HepG2 (cell line): Measurements from ENCODE around the gene PLXNA4. TPM values are rescaled to one million over a fixed set of nuclear protein-coding genes. Genes with fewer than 3 reads are reported as not detected.

Experiments used
- ATAC-seq: fragments of 200-7000 bp; cut with Tn5 transposase; 3 replicates; pipeline ENCODE4 v1.9.1; 2020; ENCODE audit warnings: mild to moderate bottlenecking, moderate library complexity
- BruUV-seq: library from RNA; stranded (reverse); fragments of 400-500 nt; replicated peaks from 2 replicates; lab custom pipeline; 2021; lab: Mats Ljungman, UMichigan
- CTCF ChIA-PET: fragments of 300-600 bp; formaldehyde crosslinking; extraction: SDS; loops from one replicate; lab custom pipeline; 2021; ENCODE audit warnings: low total read pairs, inconsistent platforms, low intra/inter-chr PET ratio; lab: Yijun Ruan, JAX
- POLR2A ChIA-PET: fragments of 350-600 bp; sonication (Branson Sonifier 250); formaldehyde crosslinking; loops from one replicate; lab custom pipeline; 2020; ENCODE audit warnings: antibody characterized with exemption, inconsistent platforms; lab: Yijun Ruan, JAX
- DNase-seq: peaks from one replicate; pipeline ENCODE4 v3.0.0-alpha.2; 2015; ENCODE audit warnings: low spot score
- FAIRE-seq: peaks from 3 replicates; lab custom pipeline; 2011; peaks lifted over from hg19 to GRCh38; lab: Jason Lieb, UNC
- H2AFZ ChIP-seq: one replicate; pipeline ENCODE4 v1.6.1; 2011; ENCODE audit warnings: low read length, inconsistent platforms
- H3K27ac ChIP-seq: fragments of 300-600 bp; 3 replicates; pipeline ENCODE4 v1.8.0; 2011; ENCODE audit warnings: mixed run types, mild to moderate bottlenecking, mixed read lengths, low read length, inconsistent platforms; ENCODE audit not compliant: insufficient read depth; ENCODE audit errors: extremely low read length
- H3K27me3 ChIP-seq, 2 experiments: fragments of 200-600 bp in 1 of 2; 2 replicates in 1 of 2; 3 replicates in 1 of 2; pipeline versions ENCODE4 v1.6.0 to v1.8.0; 2011; ENCODE audit warnings: low read length in 2 of 2, mild to moderate bottlenecking in 2 of 2, moderate library complexity in 2 of 2, inconsistent platforms in 1 of 2; ENCODE audit not compliant: insufficient read depth in 2 of 2, control insufficient read depth in 1 of 2
- H3K36me3 ChIP-seq, 2 experiments: fragments of 200-600 bp in 1 of 2; replicated peaks in 1 of 2; 2 replicates in 1 of 2; 3 replicates in 1 of 2; pipeline versions ENCODE4 v1.5.1 to v1.8.0; 2011; ENCODE audit warnings: low read length in 2 of 2, inconsistent platforms in 1 of 2; ENCODE audit not compliant: insufficient read depth in 2 of 2, control insufficient read depth in 1 of 2
- H3K4me1 ChIP-seq: 2 replicates; pipeline ENCODE4 v1.5.1; 2012; ENCODE audit warnings: low read length, inconsistent platforms; ENCODE audit not compliant: insufficient read depth
- H3K4me2 ChIP-seq: 2 replicates; pipeline ENCODE4 v1.6.0; 2011; ENCODE audit warnings: low read depth, low read length, inconsistent platforms
- H3K4me3 ChIP-seq, 3 experiments: fragments of 200-600 bp in 1 of 3; sonication (generic), shearing (Covaris generic) in 1 of 3; replicated peaks in 1 of 3; 2 replicates each; pipeline ENCODE4 v1.5.1; 2011 to 2016; ENCODE audit warnings: low read length in 3 of 3, inconsistent platforms in 2 of 3, low read depth in 2 of 3, mild to moderate bottlenecking in 2 of 3, control low read depth in 1 of 3, mixed read lengths in 1 of 3; ENCODE audit not compliant: insufficient read depth in 1 of 3
- H3K79me2 ChIP-seq: one replicate; pipeline ENCODE4 v1.6.1; 2011; ENCODE audit warnings: low read length, inconsistent platforms; ENCODE audit not compliant: insufficient read depth
- H3K9ac ChIP-seq: 2 replicates; pipeline ENCODE4 v1.6.0; 2011; ENCODE audit warnings: mild to moderate bottlenecking, low read depth, low read length, inconsistent platforms; ENCODE audit not compliant: insufficient read depth
- H3K9me3 ChIP-seq: 2 replicates; pipeline ENCODE4 v1.5.1; 2012; ENCODE audit warnings: mild to moderate bottlenecking, low read length
- H4K20me1 ChIP-seq: 2 replicates; pipeline ENCODE4 v1.6.0; 2011; ENCODE audit warnings: inconsistent platforms, mild to moderate bottlenecking, low read length, moderate library complexity; ENCODE audit not compliant: insufficient read depth
- GFI1 ChIP-seq: sonication (generic); formaldehyde crosslinking; IDR thresholded peaks from 2 replicates; pipeline ENCODE4 v1.5.0; 2020; ENCODE audit warnings: missing genetic modification reagents, mild to moderate bottlenecking, borderline replicate concordance
- NFAT5 ChIP-seq: sonication (generic); formaldehyde crosslinking; IDR thresholded peaks from 2 replicates; pipeline ENCODE4 v1.4.0; 2020; ENCODE audit warnings: missing genetic modification reagents
- NR2F1 ChIP-seq, 2 experiments: fragments of 450-650 bp in 1 of 2; formaldehyde crosslinking in 1 of 2; IDR thresholded peaks; 2 replicates each; pipeline versions ENCODE4 v1.5.0 to v1.6.1; 2016 to 2020; ENCODE audit warnings: mild to moderate bottlenecking in 1 of 2, missing compliant biosample characterization in 1 of 2, missing genetic modification reagents in 1 of 2, moderate library complexity in 1 of 2
- POGZ ChIP-seq: sonication (generic); formaldehyde crosslinking; IDR thresholded peaks from 2 replicates; pipeline ENCODE4 v1.4.0; 2020; ENCODE audit warnings: mild to moderate bottlenecking, missing genetic modification reagents
- ZBTB20 ChIP-seq: sonication (generic); formaldehyde crosslinking; IDR thresholded peaks from 2 replicates; pipeline ENCODE4 v1.8.1; 2023; ENCODE audit warnings: missing genetic modification reagents, low read depth, mild to moderate bottlenecking, borderline replicate concordance
- ZNF383 ChIP-seq: sonication (generic); formaldehyde crosslinking; IDR thresholded peaks from 2 replicates; pipeline ENCODE4 v1.4.0; 2020; ENCODE audit warnings: missing genetic modification reagents, mild to moderate bottlenecking, borderline replicate concordance
- ZNF562 ChIP-seq: sonication (generic); formaldehyde crosslinking; IDR thresholded peaks from 2 replicates; pipeline ENCODE4 v1.8.0; 2022; ENCODE audit warnings: missing genetic modification reagents, borderline replicate concordance
- WGBS: methylation state at CpG from one replicate; pipeline ENCODE4 v1.1.6; 2017; ENCODE audit warnings: low lambda C conversion rate; 5-methylcytosine and 5-hydroxymethylcytosine counted together
- in situ Hi-C: cut with HindIII; loops from 2 replicates; pipeline ENCODE4 v1.10.0; 2017; ENCODE audit warnings: low pct_unique_long_range_greater_than_20kb; ENCODE audit not compliant: extremely low pct_ligation_motif_present
- intact Hi-C: fragments of 100-400 bp; cut with micrococcal nuclease; formaldehyde crosslinking; loops from one replicate; pipeline ENCODE4 v1.10.0; 2022; ENCODE audit not compliant: unreplicated experiment
- polyA plus RNA-seq, 8 experiments: library from polyadenylated mRNA; depleted of rRNA in 3 of 8; stranded (reverse) in 7 of 8; unstranded in 1 of 8; fragments of >200 nt; fragmentation: Illumina TruSeq in 4 of 8; extraction: Trizol in 4 of 8; gene quantifications; 2 replicates each; pipeline versions ENCODE4 v1.2.1 to v1.2.3, GENCODE V29; 2011 to 2016; ENCODE audit warnings: low read depth in 4 of 8, missing spikeins in 1 of 8, mixed read lengths in 1 of 8; ENCODE audit not compliant: insufficient read depth in 1 of 8
- total RNA-seq, 5 experiments: library from RNA; depleted of rRNA; stranded (reverse); fragments of >200 nt; fragmentation: Illumina TruSeq; extraction: Trizol; gene quantifications; 2 replicates each; pipeline ENCODE4 v1.2.3, GENCODE V29; 2016; ENCODE audit warnings: low read depth in 1 of 5
- TF ChIP-seq, protein P1 (sequence below): IDR thresholded peaks from 2 replicates; pipeline ENCODE4 v1.6.1; 2016; ENCODE audit warnings: mild to moderate bottlenecking

PLXNA4 gene
- total and polyA plus RNA-seq, 2 of the 13 experiments (the other 11 are each of a cell fraction or from before 2014, with no cell fraction given), result 0.01 to 0.04 TPM

GRCh38 chr7:132347123-132347522 lies 229.1 kb downstream of the PLXNA4 start (continued):
- no peak for TF ChIP-seq ZNF383 (CRISPR knock-in tag)
- no peak for TF ChIP-seq NR2F1 (CRISPR knock-in tag; IDR thresholded peaks at IDR 0.05)
- TF ChIP-seq ZNF562 (CRISPR knock-in tag), result no peak

DNA sequence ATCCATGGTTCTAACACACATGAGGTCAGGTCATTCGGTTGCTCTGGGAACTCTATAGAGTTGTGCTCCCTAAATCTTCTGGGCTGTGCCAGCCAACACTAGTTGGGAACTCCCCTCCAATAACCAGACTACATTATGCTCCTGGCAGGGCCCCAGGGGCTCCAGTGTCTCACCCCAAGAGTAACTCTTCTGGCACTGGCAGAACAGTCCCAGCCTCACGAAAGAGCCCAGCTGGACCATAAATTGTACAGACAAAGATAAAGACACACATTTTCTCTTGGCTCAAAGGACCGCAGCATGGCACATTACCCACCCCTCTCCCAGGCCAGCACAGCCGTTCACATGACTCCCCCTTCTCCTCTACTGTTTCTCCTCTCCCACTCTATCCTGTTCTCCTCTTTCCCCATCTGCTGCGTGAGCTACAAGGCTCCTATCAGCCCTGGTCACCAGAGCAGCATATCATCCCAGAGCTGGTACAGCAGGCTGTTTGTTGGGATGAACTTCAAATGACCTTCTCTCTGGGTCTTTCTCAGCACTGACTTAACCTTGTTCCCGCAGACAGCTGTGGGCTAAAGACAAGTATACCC lies 230.6 kb downstream of the PLXNA4 start:
- intact Hi-C loops, result no loop called here
- CTCF ChIA-PET, result no interaction called here
- no peak overlapping the region for H3K4me2 ChIP-seq
- POLR2A ChIA-PET, result no interaction called here
- ATAC-seq, result no peak
- H3K9ac ChIP-seq, result no peak overlapping the region
- WGBS, result 17% methylated on average over 5 of the region's 6 CpGs
- no peak overlapping the region for H3K4me3 ChIP-seq
- no peaks in the 10 kb centered on the region; the same call in 1 of the 2 replicates for H4K20me1 ChIP-seq
- H3K27ac ChIP-seq, result no peak overlapping the region
- no TSS peak for BruUV-seq
- in situ Hi-C loops, result no loop called here
- TF ChIP-seq ZBTB20 (CRISPR knock-in tag), result no peak
- no peak for TF ChIP-seq NFAT5 (CRISPR knock-in tag)
- TF ChIP-seq POGZ (CRISPR knock-in tag), result no peak
- TF ChIP-seq, protein P1, sequence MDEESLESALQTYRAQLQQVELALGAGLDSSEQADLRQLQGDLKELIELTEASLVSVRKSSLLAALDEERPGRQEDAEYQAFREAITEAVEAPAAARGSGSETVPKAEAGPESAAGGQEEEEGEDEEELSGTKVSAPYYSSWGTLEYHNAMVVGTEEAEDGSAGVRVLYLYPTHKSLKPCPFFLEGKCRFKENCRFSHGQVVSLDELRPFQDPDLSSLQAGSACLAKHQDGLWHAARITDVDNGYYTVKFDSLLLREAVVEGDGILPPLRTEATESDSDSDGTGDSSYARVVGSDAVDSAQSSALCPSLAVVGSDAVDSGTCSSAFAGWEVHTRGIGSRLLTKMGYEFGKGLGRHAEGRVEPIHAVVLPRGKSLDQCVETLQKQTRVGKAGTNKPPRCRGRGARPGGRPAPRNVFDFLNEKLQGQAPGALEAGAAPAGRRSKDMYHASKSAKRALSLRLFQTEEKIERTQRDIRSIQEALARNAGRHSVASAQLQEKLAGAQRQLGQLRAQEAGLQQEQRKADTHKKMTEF (CRISPR knock-in tag), result no peak
- TF ChIP-seq GFI1, result no peak
- TF ChIP-seq, all 625 proteins: peak for 0
- FAIRE-seq (no peak), DNase-seq (no peak)
- no peaks in the 10 kb centered on the region for H3K79me2 ChIP-seq
- no peaks in the 10 kb centered on the region for H3K4me1 ChIP-seq
- peaks cover 3 to 13% of the 10 kb centered on the region in 2 experiments; a peak in 2 of 5 replicates for H3K27me3 ChIP-seq
- H3K36me3 ChIP-seq, result no peaks in the 10 kb centered on the region
- no peak overlapping the region for H2AFZ ChIP-seq
- H3K9me3 ChIP-seq, result no peaks in the 10 kb centered on the region
